GM12878 (cell line): ENCODE measurements around the gene CUL4A.

Experiments
- CBX3 ChIP-seq: fragments of 200-600 bp; sonication (generic); IDR thresholded peaks from 2 replicates; pipeline ENCODE4 v1.6.1; 2016; ENCODE audit warnings: low read depth, borderline replicate concordance
- CTCF ChIP-seq, 3 experiments: IDR thresholded peaks in 2 of 3; conservative IDR thresholded peaks in 1 of 3; 2 replicates each; pipeline ENCODE4 v1.5.1; 2011; ENCODE audit warnings: low read depth in 3 of 3, low read length in 3 of 3, mild to moderate bottlenecking in 3 of 3, control low read depth in 2 of 3, moderate library complexity in 2 of 3, inconsistent platforms in 1 of 3, mixed read lengths in 1 of 3; ENCODE audit not compliant: control insufficient read depth in 2 of 3, insufficient read depth in 1 of 3; ENCODE audit errors: extremely low read depth in 1 of 3
- EZH2 ChIP-seq: IDR thresholded peaks from 2 replicates; pipeline ENCODE4 v1.6.1; 2012; ENCODE audit warnings: low read depth, mild to moderate bottlenecking, control low read depth, inconsistent platforms, low read length, borderline replicate concordance; ENCODE audit not compliant: control insufficient read depth
- GABPA ChIP-seq: IDR thresholded peaks from 2 replicates; pipeline ENCODE4 v1.6.1; 2014; ENCODE audit warnings: antibody characterized with exemption, low read depth, mild to moderate bottlenecking, inconsistent platforms
- HDAC2 ChIP-seq: fragments of 200-600 bp; sonication (generic); IDR thresholded peaks from 2 replicates; pipeline ENCODE4 v1.6.1; 2017
- MYC ChIP-seq: IDR thresholded peaks from 2 replicates; pipeline ENCODE4 v1.6.1; 2011; ENCODE audit warnings: mild to moderate bottlenecking, low read length, moderate library complexity, inconsistent platforms; ENCODE audit not compliant: insufficient read depth, insufficient replicate concordance, insufficient read length, severe bottlenecking
- NFXL1 ChIP-seq: fragments of 450-650 bp; IDR thresholded peaks from 2 replicates; pipeline ENCODE4 v1.6.1; 2017; ENCODE audit warnings: antibody characterized with exemption, mild to moderate bottlenecking, borderline replicate concordance
- NR2C2 ChIP-seq: IDR thresholded peaks from 2 replicates; pipeline ENCODE4 v1.6.1; 2011; ENCODE audit warnings: borderline replicate concordance, low read depth; ENCODE audit not compliant: control insufficient read depth, insufficient read length
- POLR2A ChIP-seq: IDR thresholded peaks from 2 replicates; pipeline ENCODE4 v1.6.1; 2011; ENCODE audit warnings: low read depth, mild to moderate bottlenecking, low read length
- POLR2AphosphoS2 ChIP-seq: IDR thresholded peaks from 2 replicates; pipeline ENCODE4 v1.6.1; 2011; ENCODE audit warnings: low read depth, mild to moderate bottlenecking, low read length, improper control_type of control experiment, moderate library complexity

DNA sequence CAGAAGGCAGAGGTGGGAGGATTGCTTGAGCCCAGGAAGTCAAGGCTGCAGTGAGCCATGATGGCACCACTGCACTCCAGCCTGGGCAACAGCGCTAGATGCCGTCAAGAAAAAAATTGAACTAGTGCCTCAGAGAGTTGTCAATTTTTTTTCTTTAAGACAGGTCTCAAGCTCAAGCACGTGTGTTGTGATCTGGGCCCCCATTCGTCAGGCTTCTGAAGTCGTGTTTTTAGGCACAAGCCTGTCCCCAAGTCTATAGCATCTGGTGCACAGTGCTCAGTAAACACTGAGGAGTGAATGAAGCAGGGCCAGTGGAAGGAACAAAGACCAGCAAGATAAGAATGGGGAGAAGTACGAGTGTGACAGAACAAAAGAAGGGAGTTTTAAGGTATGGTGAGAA, 63.9 kb downstream of the CUL4A start:
- TF ChIP-seq EZH2 (no peak), HDAC2 (no peak), CBX3 (no peak), MYC (no peak), NR2C2 (no peak), NFXL1 (no peak), CTCF (IDR thresholded peaks at IDR 0.05 in 2 of 3, conservative IDR thresholded peaks at IDR 0.05 in 1 of 3; ENCODE audit: control insufficient read depth in 2 of 3, extremely low read depth in 1 of 3, insufficient read depth in 1 of 3, low read depth in 3 of 3, low read length in 3 of 3) (no peak), POLR2AphosphoS2 (no peak), GABPA (no peak), POLR2A (no peak)
